ENCODE data around the gene ATP2B2.

ATP2B2 gene

DNA sequence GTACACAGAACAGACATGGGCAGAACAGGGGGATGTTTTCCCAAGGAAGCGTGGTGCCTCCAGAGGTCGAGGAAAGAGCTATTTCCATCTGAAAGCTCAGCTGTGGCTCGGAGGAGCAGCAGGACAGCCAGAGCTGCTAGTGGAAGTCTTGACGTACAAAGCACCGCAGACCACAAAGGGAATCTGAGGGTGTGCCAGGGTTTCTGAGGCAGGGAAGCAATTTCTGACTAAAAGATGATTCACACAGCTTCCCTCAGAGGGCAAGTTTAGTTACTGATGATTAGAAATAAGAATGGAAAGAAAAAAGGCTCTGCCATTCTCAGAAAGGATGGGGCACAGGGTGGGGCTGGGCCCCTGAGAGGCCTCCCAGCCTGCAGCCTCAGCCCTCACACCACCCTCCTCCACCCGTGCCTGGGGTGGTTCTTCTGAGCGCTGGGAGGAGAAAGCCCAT is 138.7 kb downstream of the ATP2B2 start:
- TF ChIP-seq ARNTL (CRISPR knock-in tag; IDR thresholded peaks at IDR 0.05; ENCODE audit: borderline replicate concordance, low read depth) (no peak), ZFP30 (CRISPR knock-in tag; IDR thresholded peaks at IDR 0.05) (no peak), BACH2 (CRISPR knock-in tag; IDR thresholded peaks at IDR 0.05; ENCODE audit: borderline replicate concordance) (no peak)
- ATAC-seq: peak; percentile 88

DNA sequence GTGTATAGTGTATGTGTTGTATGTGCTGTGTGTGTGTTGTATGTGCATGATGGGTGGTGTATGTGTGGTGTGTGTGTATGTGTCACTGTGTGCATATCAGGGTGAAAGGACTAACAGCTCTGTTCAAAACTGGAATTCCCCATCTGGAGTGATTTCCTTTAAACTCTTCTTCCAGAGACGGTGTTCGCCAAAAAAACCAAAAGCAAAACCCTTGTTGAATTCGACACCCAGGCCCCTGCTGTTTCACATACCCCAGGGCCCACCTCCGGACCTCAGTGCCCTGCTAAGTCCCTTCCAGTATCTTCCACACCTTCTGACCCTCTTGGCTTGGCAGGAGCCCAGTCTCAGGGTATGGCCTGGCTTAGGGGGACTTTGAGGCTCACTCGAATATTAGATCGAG is 139.6 kb downstream of the ATP2B2 start:
- no peak for ATAC-seq
- TF ChIP-seq GLIS3 (CRISPR knock-in tag; IDR thresholded peaks at IDR 0.05) (no peak), ZC3H10 (CRISPR knock-in tag; IDR thresholded peaks at IDR 0.05) (no peak), ZNF565 (CRISPR knock-in tag; conservative IDR thresholded peaks at IDR 0.05; ENCODE audit: low read depth) (no peak), BACH2 (CRISPR knock-in tag; IDR thresholded peaks at IDR 0.05; ENCODE audit: borderline replicate concordance) (no peak), TOX (CRISPR knock-in tag; IDR thresholded peaks at IDR 0.05; ENCODE audit: borderline replicate concordance) (no peak), ZFP30 (CRISPR knock-in tag; IDR thresholded peaks at IDR 0.05) (no peak), ZNF70 (CRISPR knock-in tag; IDR thresholded peaks at IDR 0.05) (no peak), TCF4 (CRISPR knock-in tag; IDR thresholded peaks at IDR 0.05; ENCODE audit: borderline replicate concordance) (no peak), SNAI2 (CRISPR knock-in tag; IDR thresholded peaks at IDR 0.05) (no peak), OSR1 (CRISPR knock-in tag; IDR thresholded peaks at IDR 0.05) (no peak), CSDC2 (CRISPR knock-in tag; IDR thresholded peaks at IDR 0.05) (no peak), ARNTL (CRISPR knock-in tag; IDR thresholded peaks at IDR 0.05; ENCODE audit: borderline replicate concordance, low read depth) (no peak), ZNF8 (CRISPR knock-in tag; IDR thresholded peaks at IDR 0.05) (no peak), ISL1 (CRISPR knock-in tag; IDR thresholded peaks at IDR 0.05) (no peak), PPARA (CRISPR knock-in tag; IDR thresholded peaks at IDR 0.05; ENCODE audit: borderline replicate concordance) (no peak)
- TF ChIP-seq, protein P1, sequence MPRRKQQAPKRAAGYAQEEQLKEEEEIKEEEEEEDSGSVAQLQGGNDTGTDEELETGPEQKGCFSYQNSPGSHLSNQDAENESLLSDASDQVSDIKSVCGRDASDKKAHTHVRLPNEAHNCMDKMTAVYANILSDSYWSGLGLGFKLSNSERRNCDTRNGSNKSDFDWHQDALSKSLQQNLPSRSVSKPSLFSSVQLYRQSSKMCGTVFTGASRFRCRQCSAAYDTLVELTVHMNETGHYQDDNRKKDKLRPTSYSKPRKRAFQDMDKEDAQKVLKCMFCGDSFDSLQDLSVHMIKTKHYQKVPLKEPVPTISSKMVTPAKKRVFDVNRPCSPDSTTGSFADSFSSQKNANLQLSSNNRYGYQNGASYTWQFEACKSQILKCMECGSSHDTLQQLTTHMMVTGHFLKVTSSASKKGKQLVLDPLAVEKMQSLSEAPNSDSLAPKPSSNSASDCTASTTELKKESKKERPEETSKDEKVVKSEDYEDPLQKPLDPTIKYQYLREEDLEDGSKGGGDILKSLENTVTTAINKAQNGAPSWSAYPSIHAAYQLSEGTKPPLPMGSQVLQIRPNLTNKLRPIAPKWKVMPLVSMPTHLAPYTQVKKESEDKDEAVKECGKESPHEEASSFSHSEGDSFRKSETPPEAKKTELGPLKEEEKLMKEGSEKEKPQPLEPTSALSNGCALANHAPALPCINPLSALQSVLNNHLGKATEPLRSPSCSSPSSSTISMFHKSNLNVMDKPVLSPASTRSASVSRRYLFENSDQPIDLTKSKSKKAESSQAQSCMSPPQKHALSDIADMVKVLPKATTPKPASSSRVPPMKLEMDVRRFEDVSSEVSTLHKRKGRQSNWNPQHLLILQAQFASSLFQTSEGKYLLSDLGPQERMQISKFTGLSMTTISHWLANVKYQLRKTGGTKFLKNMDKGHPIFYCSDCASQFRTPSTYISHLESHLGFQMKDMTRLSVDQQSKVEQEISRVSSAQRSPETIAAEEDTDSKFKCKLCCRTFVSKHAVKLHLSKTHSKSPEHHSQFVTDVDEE (CRISPR knock-in tag; IDR thresholded peaks at IDR 0.05): no peak
- TF ChIP-seq, protein P2, sequence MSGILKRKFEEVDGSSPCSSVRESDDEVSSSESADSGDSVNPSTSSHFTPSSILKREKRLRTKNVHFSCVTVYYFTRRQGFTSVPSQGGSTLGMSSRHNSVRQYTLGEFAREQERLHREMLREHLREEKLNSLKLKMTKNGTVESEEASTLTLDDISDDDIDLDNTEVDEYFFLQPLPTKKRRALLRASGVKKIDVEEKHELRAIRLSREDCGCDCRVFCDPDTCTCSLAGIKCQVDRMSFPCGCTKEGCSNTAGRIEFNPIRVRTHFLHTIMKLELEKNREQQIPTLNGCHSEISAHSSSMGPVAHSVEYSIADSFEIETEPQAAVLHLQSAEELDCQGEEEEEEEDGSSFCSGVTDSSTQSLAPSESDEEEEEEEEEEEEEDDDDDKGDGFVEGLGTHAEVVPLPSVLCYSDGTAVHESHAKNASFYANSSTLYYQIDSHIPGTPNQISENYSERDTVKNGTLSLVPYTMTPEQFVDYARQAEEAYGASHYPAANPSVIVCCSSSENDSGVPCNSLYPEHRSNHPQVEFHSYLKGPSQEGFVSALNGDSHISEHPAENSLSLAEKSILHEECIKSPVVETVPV (CRISPR knock-in tag; IDR thresholded peaks at IDR 0.05): no peak
- TF ChIP-seq, protein P3, sequence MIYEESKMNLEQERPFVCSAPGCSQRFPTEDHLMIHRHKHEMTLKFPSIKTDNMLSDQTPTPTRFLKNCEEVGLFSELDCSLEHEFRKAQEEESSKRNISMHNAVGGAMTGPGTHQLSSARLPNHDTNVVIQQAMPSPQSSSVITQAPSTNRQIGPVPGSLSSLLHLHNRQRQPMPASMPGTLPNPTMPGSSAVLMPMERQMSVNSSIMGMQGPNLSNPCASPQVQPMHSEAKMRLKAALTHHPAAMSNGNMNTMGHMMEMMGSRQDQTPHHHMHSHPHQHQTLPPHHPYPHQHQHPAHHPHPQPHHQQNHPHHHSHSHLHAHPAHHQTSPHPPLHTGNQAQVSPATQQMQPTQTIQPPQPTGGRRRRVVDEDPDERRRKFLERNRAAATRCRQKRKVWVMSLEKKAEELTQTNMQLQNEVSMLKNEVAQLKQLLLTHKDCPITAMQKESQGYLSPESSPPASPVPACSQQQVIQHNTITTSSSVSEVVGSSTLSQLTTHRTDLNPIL (CRISPR knock-in tag; IDR thresholded peaks at IDR 0.05; ENCODE audit: low read depth): no peak
- TF ChIP-seq, protein P4, sequence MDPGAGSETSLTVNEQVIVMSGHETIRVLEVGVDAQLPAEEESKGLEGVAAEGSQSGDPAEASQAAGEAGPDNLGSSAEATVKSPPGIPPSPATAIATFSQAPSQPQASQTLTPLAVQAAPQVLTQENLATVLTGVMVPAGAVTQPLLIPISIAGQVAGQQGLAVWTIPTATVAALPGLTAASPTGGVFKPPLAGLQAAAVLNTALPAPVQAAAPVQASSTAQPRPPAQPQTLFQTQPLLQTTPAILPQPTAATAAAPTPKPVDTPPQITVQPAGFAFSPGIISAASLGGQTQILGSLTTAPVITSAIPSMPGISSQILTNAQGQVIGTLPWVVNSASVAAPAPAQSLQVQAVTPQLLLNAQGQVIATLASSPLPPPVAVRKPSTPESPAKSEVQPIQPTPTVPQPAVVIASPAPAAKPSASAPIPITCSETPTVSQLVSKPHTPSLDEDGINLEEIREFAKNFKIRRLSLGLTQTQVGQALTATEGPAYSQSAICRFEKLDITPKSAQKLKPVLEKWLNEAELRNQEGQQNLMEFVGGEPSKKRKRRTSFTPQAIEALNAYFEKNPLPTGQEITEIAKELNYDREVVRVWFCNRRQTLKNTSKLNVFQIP (CRISPR knock-in tag; IDR thresholded peaks at IDR 0.05; ENCODE audit: borderline replicate concordance, low read depth): no peak

DNA sequence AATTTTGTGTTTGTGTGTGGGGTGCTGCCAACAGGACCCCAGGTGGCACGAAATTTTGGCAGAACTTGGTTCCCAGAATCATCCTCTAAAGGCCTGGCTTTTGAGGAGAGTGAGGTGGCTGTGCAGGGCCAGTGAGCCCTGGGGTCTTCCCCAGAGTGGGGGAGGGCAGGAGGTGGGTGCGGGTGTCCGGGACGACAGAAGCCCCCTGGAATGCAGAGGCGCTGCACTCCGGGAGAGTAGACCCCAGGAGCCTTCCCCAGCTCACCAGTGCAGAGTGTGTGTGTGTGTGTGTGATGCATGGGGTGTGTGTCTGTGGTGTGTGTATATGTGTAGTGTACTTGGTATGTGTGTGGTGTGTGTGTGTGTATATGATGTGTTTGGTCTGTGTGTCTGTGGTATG is 140.1 kb downstream of the ATP2B2 start:
- ATAC-seq: no peak
- no peak for TF ChIP-seq TOX (CRISPR knock-in tag; IDR thresholded peaks at IDR 0.05; ENCODE audit: borderline replicate concordance)
- TF ChIP-seq, protein P2 (CRISPR knock-in tag; IDR thresholded peaks at IDR 0.05): no peak
- TF ChIP-seq, protein P3 (CRISPR knock-in tag; IDR thresholded peaks at IDR 0.05; ENCODE audit: low read depth): no peak
- no peak for TF ChIP-seq ZNF8 (CRISPR knock-in tag; IDR thresholded peaks at IDR 0.05)
- no peak for TF ChIP-seq ZFP30 (CRISPR knock-in tag; IDR thresholded peaks at IDR 0.05)
- no peak for TF ChIP-seq TCF4 (CRISPR knock-in tag; IDR thresholded peaks at IDR 0.05; ENCODE audit: borderline replicate concordance)
- no peak for TF ChIP-seq BACH2 (CRISPR knock-in tag; IDR thresholded peaks at IDR 0.05; ENCODE audit: borderline replicate concordance)
- no peak for TF ChIP-seq PPARA (CRISPR knock-in tag; IDR thresholded peaks at IDR 0.05; ENCODE audit: borderline replicate concordance)
- TF ChIP-seq, protein P1 (CRISPR knock-in tag; IDR thresholded peaks at IDR 0.05): no peak
- no peak for TF ChIP-seq ZFP3 (CRISPR knock-in tag; IDR thresholded peaks at IDR 0.05)
- TF ChIP-seq GLIS3 (CRISPR knock-in tag; IDR thresholded peaks at IDR 0.05): no peak
- TF ChIP-seq, protein P5, sequence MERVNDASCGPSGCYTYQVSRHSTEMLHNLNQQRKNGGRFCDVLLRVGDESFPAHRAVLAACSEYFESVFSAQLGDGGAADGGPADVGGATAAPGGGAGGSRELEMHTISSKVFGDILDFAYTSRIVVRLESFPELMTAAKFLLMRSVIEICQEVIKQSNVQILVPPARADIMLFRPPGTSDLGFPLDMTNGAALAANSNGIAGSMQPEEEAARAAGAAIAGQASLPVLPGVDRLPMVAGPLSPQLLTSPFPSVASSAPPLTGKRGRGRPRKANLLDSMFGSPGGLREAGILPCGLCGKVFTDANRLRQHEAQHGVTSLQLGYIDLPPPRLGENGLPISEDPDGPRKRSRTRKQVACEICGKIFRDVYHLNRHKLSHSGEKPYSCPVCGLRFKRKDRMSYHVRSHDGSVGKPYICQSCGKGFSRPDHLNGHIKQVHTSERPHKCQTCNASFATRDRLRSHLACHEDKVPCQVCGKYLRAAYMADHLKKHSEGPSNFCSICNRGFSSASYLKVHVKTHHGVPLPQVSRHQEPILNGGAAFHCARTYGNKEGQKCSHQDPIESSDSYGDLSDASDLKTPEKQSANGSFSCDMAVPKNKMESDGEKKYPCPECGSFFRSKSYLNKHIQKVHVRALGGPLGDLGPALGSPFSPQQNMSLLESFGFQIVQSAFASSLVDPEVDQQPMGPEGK (CRISPR knock-in tag; IDR thresholded peaks at IDR 0.05; ENCODE audit: borderline replicate concordance): no peak
- no peak for TF ChIP-seq ZC3H10 (CRISPR knock-in tag; IDR thresholded peaks at IDR 0.05)
- TF ChIP-seq RARB (CRISPR knock-in tag; IDR thresholded peaks at IDR 0.05): no peak

Data from SK-N-SH treated with all-trans-retinoic acid at 6 μM for 48 hours (cell line).